RWPE2 (cell line): Measurements from ENCODE around the gene AARS2.
A peak's percentile ranks its signal among the peaks of the same experiment; 100 is the strongest.
"Not testable (repeated sequence)": the region's sequence is repeated elsewhere in the genome, so short reads cannot be mapped to it uniquely, and the experiment has no call there.

Source experiments
- ATAC-seq: fragments of 200-7000 bp; cut with Tn5 transposase; 3 replicates; pipeline ENCODE4 v1.9.1; 2021; ENCODE audit warnings: low read depth
- DNase-seq: peaks from one replicate; pipeline ENCODE4 v3.0.0-alpha.2; 2020; ENCODE audit warnings: low spot score
- H3K27ac ChIP-seq: fragments of 450-650 bp; 2 replicates; pipeline ENCODE4 v1.5.1; 2017; ENCODE audit warnings: mild to moderate bottlenecking; ENCODE audit not compliant: poor library complexity, severe bottlenecking
- H3K27me3 ChIP-seq: fragments of 250-450 bp; sonication (Bioruptor Pico); 2 replicates; pipeline ENCODE4 v1.5.1; 2021; ENCODE audit warnings: mild to moderate bottlenecking, moderate library complexity; ENCODE audit not compliant: insufficient read depth, poor library complexity, severe bottlenecking
- H3K36me3 ChIP-seq: fragments of 250-450 bp; sonication (Bioruptor Pico); 2 replicates; pipeline ENCODE4 v1.5.1; 2020; ENCODE audit warnings: low read depth, mild to moderate bottlenecking, moderate library complexity
- H3K4me1 ChIP-seq: fragments of 250-450 bp; sonication (Bioruptor Pico); 2 replicates; pipeline ENCODE4 v1.5.1; 2021; ENCODE audit warnings: mild to moderate bottlenecking, moderate library complexity; ENCODE audit not compliant: insufficient read depth, poor library complexity, severe bottlenecking
- H3K4me3 ChIP-seq: fragments of 250-450 bp; sonication (Bioruptor Pico); 2 replicates; pipeline ENCODE4 v1.5.1; 2021; ENCODE audit warnings: mild to moderate bottlenecking, moderate library complexity; ENCODE audit not compliant: severe bottlenecking
- H3K9me3 ChIP-seq: fragments of 250-450 bp; sonication (Bioruptor Pico); 2 replicates; pipeline ENCODE4 v1.5.1; 2021; ENCODE audit warnings: mild to moderate bottlenecking, moderate library complexity; ENCODE audit not compliant: severe bottlenecking
- TF ChIP-seq, protein P1 (sequence below): fragments of 450-650 bp; IDR thresholded peaks from one replicate; pipeline ENCODE4 v1.5.1; 2017; ENCODE audit warnings: mild to moderate bottlenecking, moderate library complexity; ENCODE audit not compliant: poor library complexity, severe bottlenecking

The AARS2 gene

DNA sequence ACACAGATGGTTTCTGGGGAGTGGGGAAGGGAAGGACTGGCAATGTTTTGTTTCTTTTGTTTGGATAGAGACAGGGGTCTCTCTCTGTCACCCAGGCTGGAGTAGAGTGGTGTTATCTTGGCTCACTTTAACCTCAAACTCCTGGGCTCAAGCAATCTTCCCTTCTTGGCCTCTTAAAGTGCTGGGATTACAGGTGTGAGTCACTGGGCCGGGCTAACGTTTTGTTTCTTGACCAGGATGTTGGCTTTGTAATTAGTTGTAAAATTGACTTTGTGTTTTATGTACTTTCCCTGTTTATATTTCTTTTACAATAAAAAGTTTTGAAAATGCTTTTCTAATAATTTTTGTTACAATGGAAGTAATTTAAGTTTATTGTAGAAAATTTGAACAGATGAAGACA lies 40.2 kb upstream of the AARS2 start:
- Histone ChIP-seq H3K36me3 (no peaks in the 10 kb centered on the region), H3K4me3 (no peak overlapping the region), H3K27ac (no peak overlapping the region), H3K4me1 (no peaks in the 10 kb centered on the region), H3K9me3 (no peaks in the 10 kb centered on the region), H3K27me3 (no peaks in the 10 kb centered on the region)
- DNase-seq (no peak), ATAC-seq (0 out of 3 replicates have a peak, but pooled peaks have one; percentile 35)
- TF ChIP-seq, protein P1, sequence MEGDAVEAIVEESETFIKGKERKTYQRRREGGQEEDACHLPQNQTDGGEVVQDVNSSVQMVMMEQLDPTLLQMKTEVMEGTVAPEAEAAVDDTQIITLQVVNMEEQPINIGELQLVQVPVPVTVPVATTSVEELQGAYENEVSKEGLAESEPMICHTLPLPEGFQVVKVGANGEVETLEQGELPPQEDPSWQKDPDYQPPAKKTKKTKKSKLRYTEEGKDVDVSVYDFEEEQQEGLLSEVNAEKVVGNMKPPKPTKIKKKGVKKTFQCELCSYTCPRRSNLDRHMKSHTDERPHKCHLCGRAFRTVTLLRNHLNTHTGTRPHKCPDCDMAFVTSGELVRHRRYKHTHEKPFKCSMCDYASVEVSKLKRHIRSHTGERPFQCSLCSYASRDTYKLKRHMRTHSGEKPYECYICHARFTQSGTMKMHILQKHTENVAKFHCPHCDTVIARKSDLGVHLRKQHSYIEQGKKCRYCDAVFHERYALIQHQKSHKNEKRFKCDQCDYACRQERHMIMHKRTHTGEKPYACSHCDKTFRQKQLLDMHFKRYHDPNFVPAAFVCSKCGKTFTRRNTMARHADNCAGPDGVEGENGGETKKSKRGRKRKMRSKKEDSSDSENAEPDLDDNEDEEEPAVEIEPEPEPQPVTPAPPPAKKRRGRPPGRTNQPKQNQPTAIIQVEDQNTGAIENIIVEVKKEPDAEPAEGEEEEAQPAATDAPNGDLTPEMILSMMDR: no peak

DNA sequence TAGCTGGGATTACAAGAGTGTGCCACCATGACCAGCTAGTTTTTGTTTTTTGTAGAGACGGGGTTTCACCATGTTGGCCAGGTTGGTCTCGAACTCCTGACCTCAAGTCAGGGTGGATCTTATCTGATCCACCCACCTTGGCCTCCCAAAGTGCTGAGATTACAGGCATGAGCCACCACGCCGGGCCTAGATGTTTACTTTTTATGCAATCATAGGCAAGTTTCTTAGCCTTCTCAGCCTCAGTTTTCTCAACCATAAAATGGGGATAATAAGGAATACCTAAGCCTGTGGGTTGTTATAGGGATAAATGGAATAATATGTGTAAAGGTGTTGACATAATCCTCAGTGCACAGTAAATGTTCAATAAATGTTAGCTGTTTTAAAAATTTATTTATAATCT lies 39.1 kb upstream of the AARS2 start:
- Histone ChIP-seq H3K36me3 (no peaks in the 10 kb centered on the region), H3K9me3 (no peaks in the 10 kb centered on the region), H3K4me1 (no peaks in the 10 kb centered on the region), H3K27me3 (no peaks in the 10 kb centered on the region), H3K27ac (no peak overlapping the region), H3K4me3 (no peak overlapping the region)
- TF ChIP-seq, protein P1: no peak
- DNase-seq: no peak
- no peak for ATAC-seq

DNA sequence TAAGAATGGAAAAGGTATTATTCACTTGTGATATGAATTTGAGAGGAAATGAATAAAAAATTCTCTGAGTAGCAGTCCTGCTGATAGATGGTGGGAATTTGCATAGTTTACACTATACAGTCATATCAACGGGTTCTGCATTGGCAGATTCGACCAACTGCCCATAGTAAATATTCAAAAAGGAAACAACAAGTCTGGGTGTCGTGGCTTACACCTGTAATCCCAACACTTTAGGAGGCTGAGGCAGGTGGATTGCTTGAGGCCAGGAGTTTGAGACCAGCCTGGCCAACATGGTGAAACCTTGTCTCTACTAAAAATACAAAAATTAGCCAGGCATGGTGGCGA lies 37.5 kb upstream of the AARS2 start:
- not testable (repeated sequence) for ATAC-seq, H3K27me3 ChIP-seq, H3K4me3 ChIP-seq, H3K4me1 ChIP-seq, H3K9me3 ChIP-seq, H3K36me3 ChIP-seq, H3K27ac ChIP-seq, DNase-seq

DNA sequence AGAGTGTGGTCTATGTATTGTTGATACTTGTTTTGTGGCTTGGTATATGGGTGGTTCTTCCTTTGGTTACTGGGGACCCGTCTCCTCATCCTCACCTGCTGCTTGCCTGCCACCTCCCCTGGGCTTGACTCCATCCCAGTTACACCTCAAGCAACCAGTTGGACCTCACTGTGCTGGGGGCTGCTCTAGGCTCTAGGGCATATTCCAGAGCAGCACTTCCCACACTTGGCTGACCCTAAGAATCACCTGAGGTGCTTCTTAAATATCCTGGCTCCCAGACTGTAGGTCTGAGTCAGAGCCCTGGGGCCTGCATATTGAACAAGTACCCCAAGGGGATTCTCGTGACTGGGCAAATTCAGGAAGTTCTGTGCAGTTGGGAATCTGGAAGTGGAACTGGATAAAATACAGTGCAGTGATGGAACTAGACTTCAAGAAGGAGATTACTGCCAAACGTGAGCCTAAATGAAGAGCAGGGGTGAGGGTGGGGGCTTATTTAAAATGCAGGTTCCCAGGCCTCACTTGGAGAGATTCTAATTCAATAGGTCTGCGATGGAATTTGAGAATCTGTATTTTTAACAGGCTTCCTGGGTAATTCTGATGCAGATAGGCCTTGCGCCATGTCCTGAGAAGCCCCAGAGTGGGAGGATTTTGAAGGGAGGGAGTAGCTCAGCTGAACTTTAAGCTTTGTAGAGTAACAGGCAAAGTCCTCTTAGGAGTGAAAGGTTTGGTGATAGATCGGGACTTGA lies 36.9 kb upstream of the AARS2 start:
- TF ChIP-seq, protein P1: no peak
- ATAC-seq: no peak
- Histone ChIP-seq H3K4me1 (no peaks in the 10 kb centered on the region), H3K27ac (no peak overlapping the region), H3K36me3 (no peaks in the 10 kb centered on the region), H3K27me3 (no peaks in the 10 kb centered on the region), H3K4me3 (no peak overlapping the region), H3K9me3 (no peaks in the 10 kb centered on the region)
- DNase-seq: no peak

DNA sequence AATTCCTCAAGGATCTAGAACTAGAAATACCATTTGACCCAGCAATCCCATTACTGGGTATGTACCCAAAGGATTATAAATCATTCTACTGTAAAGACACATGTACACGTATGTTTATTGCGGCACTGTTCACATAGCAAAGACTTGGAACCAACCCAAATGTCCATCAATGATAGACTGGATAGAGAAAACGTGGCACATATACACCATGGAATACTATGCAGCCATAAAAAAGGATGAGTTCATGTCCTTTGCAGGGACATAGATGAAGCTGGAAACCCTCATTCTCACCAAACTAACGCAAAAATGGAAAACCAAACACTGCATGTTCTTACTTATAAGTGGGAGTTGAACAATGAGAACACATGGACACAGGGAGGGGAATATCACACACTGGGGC lies 33.7 kb upstream of the AARS2 start:
- DNase-seq, H3K4me3 ChIP-seq, ATAC-seq, H3K4me1 ChIP-seq, H3K27ac ChIP-seq, H3K36me3 ChIP-seq, H3K9me3 ChIP-seq: not testable (repeated sequence)
- peaks cover 30% of the 10 kb centered on the region for H3K27me3 ChIP-seq

DNA sequence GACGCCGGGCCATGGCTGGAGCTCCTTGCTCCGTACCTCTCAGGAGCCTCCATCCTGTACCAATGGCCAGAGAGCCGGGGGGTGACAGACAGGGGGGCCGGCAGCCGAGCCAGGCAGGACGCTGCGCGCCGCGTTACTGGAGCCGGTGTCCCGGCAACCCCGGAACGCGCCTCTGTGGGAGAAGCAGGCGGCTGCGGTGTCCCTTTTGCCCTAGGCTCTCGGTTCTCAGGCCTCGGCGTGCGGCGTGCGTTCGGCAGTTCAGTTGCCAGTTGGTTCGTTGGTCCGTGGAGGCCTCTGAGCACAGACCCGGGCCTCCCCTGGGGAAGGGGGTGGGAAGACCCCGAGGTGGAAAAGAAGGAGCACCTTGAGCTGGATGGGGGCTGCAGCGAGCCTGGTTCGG lies 29.3 kb upstream of the AARS2 start, which contains the start of gene SPATS1:
TSS of gene SPATS1 (plus strand) at position 162 of the 400 bp plus-strand sequence. CDS start 446 bp downstream, outside the sequence.
- TF ChIP-seq, protein P1: no peak
- Histone ChIP-seq H3K4me3 (no peak within 1 kb of the TSS), H3K4me1 (peaks cover 2% of the 10 kb centered on the region), H3K27me3 (peaks cover 34% of the 10 kb centered on the region), H3K36me3 (no peaks in the 10 kb centered on the region), H3K27ac (no peak within 1 kb of the TSS), H3K9me3 (no peaks in the 10 kb centered on the region)
- no peak for DNase-seq
- ATAC-seq: no peak
